ENCODE data around the gene DMD.

DNA sequence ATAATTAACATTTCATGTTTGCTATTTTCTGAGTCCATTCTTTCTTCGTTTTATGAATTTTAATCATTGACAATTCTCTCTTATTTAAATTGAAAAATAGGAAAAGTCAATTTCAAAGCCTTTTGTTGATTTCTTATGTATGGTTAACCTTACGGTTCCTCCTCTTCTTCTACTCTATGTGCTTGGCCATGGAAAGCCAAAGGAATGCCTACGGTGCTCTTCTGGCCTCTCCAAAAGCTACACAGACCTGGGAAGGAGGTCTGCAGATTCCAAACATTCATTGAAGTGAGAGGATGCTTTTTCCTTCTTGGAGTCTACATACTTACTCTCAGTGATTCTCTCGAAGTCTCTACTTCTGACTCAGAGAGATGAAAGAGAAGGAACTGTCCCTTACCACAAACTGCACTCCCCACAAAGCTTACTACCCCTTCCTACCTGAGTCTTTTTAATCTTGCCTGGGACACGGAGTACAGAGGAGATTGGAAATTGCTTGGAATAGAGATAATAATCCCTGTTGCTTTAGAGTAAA is 1276.4 kb downstream of the DMD start:
- TF ChIP-seq CTCF (IDR thresholded peaks at IDR 0.05): no peak
- TF ChIP-seq EZH2 (IDR thresholded peaks at IDR 0.05): no peak

All from neural progenitor cell (in vitro differentiated cells).